ENCODE measurements around the gene UBE4B.

DNA sequence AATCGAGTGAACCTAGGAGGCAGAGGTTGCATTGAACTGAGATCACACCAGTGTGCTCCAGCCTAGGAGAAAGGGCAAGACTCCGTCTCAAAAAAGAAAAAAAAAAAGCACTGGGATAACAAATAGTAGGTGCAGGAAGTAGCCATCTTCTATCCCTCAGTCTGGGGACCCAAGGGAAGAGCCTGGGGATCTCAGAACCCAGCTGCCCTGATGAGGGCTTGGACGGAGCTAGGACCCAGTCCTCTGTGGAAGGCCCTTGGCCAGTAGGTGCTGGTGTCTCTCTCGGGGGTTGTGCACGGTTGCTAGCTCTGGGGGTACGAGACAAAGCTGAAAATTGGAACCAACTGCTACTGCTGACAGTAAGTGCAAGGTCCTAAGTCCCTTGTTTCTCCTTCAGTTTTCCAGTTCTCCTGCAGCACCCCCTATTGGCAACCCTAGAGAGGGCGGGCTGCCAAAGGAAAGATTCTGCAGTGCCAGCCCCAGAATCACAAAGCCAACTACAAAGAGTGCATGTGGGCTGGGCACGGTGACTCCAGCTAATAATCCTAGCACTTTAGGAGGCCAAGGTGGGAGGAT, 120.0 kb downstream of the UBE4B start:
- TF ChIP-seq ZNF274 (CRISPR knock-in tag; IDR thresholded peaks at IDR 0.05): no peak
- no peak for TF ChIP-seq POLR2A (IDR thresholded peaks at IDR 0.05; ENCODE audit: insufficient read depth in 1 of 2, low read depth in 2 of 2, low read length in 2 of 2)
- TF ChIP-seq TAF1 (CRISPR knock-in tag; IDR thresholded peaks at IDR 0.05): no peak

Data from HepG2 (cell line).